Mononuclear cell (primary cell): Measurements from ENCODE around the gene RESF1. TPM values are rescaled to one million over a fixed set of nuclear protein-coding genes. Genes with fewer than 3 reads are reported as not detected.

ENCODE experiments used
- H3K27me3 ChIP-seq: 2 replicates; pipeline ENCODE4 v1.6.0; 2011; ENCODE audit warnings: low read length, control low read depth; ENCODE audit not compliant: insufficient read depth
- H3K4me1 ChIP-seq: 2 replicates; pipeline ENCODE4 v1.5.1; 2011; ENCODE audit warnings: mild to moderate bottlenecking, low read length, control low read depth; ENCODE audit not compliant: insufficient read depth
- H3K4me3 ChIP-seq: 2 replicates; pipeline ENCODE4 v1.5.1; 2011; ENCODE audit warnings: mild to moderate bottlenecking, low read length, moderate library complexity
- H3K9me3 ChIP-seq: 2 replicates; pipeline ENCODE4 v1.5.1; 2011; ENCODE audit warnings: low read depth, mild to moderate bottlenecking, control low read depth, low read length
- total RNA-seq: library from RNA; depleted of rRNA; stranded (reverse); fragments of >200 nt; gene quantifications from one replicate; pipeline ENCODE4 v1.2.3, GENCODE V29; 2012

RESF1 gene
- total RNA-seq, 1 donor: 230 TPM

- Histone ChIP-seq H3K27me3 (no peaks in the 10 kb centered on the region), H3K4me3 (no peak overlapping the region), H3K4me1 (peaks cover 17% of the 10 kb centered on the region), H3K9me3 (no peaks in the 10 kb centered on the region)
Observed at GRCh38 chr12:31950492-31950891, 8.7 kb upstream of the RESF1 start.

- Histone ChIP-seq H3K27me3 (no peaks in the 10 kb centered on the region), H3K9me3 (no peaks in the 10 kb centered on the region), H3K4me1 (peaks cover 22% of the 10 kb centered on the region), H3K4me3 (no peak overlapping the region)
Observed at GRCh38 chr12:31951008-31951407, 8.2 kb upstream of the RESF1 start.

- Histone ChIP-seq H3K9me3 (no peaks in the 10 kb centered on the region), H3K4me1 (peaks cover 27% of the 10 kb centered on the region), H3K4me3 (no peak overlapping the region), H3K27me3 (no peaks in the 10 kb centered on the region)
Observed at GRCh38 chr12:31951939-31952338, 7.3 kb upstream of the RESF1 start.

- no peaks in the 10 kb centered on the region for H3K9me3 ChIP-seq
- H3K4me1 ChIP-seq: peaks cover 28% of the 10 kb centered on the region
- H3K4me3 ChIP-seq: no peak overlapping the region
- no peaks in the 10 kb centered on the region for H3K27me3 ChIP-seq
Observed at GRCh38 chr12:31952418-31952817, 6.8 kb upstream of the RESF1 start.

- Histone ChIP-seq H3K4me1 (peaks cover 40% of the 10 kb centered on the region), H3K9me3 (no peaks in the 10 kb centered on the region), H3K4me3 (no peak overlapping the region), H3K27me3 (no peaks in the 10 kb centered on the region)
Observed at GRCh38 chr12:31954925-31955858, 4.0 kb upstream of the RESF1 start.

GRCh38 chr12:31958569-31959160 is 550 bp upstream of the RESF1 start:
- Histone ChIP-seq H3K4me1 (peaks cover 60% of the 10 kb centered on the region), H3K27me3 (no peaks in the 10 kb centered on the region), H3K9me3 (no peaks in the 10 kb centered on the region), H3K4me3 (peak overlapping the region; percentile 81)

- peak overlapping the region; percentile 81 for H3K4me3 ChIP-seq
- H3K4me1 ChIP-seq: peaks cover 61% of the 10 kb centered on the region
- no peaks in the 10 kb centered on the region for H3K27me3 ChIP-seq
- H3K9me3 ChIP-seq: no peaks in the 10 kb centered on the region
Observed at GRCh38 chr12:31959701-31960391, 631 bp downstream of the RESF1 start.

GRCh38 chr12:31961137-31961536 is 1.9 kb downstream of the RESF1 start:
- Histone ChIP-seq H3K9me3 (no peaks in the 10 kb centered on the region), H3K4me1 (peaks cover 63% of the 10 kb centered on the region), H3K27me3 (no peaks in the 10 kb centered on the region), H3K4me3 (peak overlapping the region; percentile 81)

GRCh38 chr12:31962076-31962475 is 2.9 kb downstream of the RESF1 start:
- Histone ChIP-seq H3K4me1 (peaks cover 66% of the 10 kb centered on the region), H3K27me3 (no peaks in the 10 kb centered on the region), H3K4me3 (peak overlapping the region; percentile 81), H3K9me3 (no peaks in the 10 kb centered on the region)

GRCh38 chr12:31964280-31964679 is 5.1 kb downstream of the RESF1 start:
- no peak overlapping the region for H3K4me3 ChIP-seq
- H3K27me3 ChIP-seq: no peaks in the 10 kb centered on the region
- peaks cover 72% of the 10 kb centered on the region for H3K4me1 ChIP-seq
- no peaks in the 10 kb centered on the region for H3K9me3 ChIP-seq

- Histone ChIP-seq H3K4me1 (peaks cover 77% of the 10 kb centered on the region), H3K4me3 (no peak overlapping the region), H3K9me3 (no peaks in the 10 kb centered on the region), H3K27me3 (no peaks in the 10 kb centered on the region)
Observed at GRCh38 chr12:31965090-31965489, 5.9 kb downstream of the RESF1 start.

- Histone ChIP-seq H3K4me1 (peaks cover 67% of the 10 kb centered on the region), H3K27me3 (no peaks in the 10 kb centered on the region), H3K4me3 (peak overlapping the region; percentile 3), H3K9me3 (peaks cover 7% of the 10 kb centered on the region)
Observed at GRCh38 chr12:31966558-31967205, 7.5 kb downstream of the RESF1 start.

- Histone ChIP-seq H3K4me3 (no peak overlapping the region), H3K9me3 (peaks cover 10% of the 10 kb centered on the region), H3K4me1 (peaks cover 60% of the 10 kb centered on the region)
Observed at GRCh38 chr12:31967539-31967938, 8.3 kb downstream of the RESF1 start.

GRCh38 chr12:31970199-31970598 is 11.0 kb downstream of the RESF1 start:
- Histone ChIP-seq H3K4me3 (no peak overlapping the region), H3K4me1 (peaks cover 42% of the 10 kb centered on the region), H3K27me3 (no peaks in the 10 kb centered on the region), H3K9me3 (peaks cover 23% of the 10 kb centered on the region)

More at GRCh38 chr12:31967539-31967938, 8.3 kb downstream of the RESF1 start:
- H3K27me3 ChIP-seq: no peaks in the 10 kb centered on the region

- Histone ChIP-seq H3K4me3 (no peak overlapping the region), H3K4me1 (peaks cover 10% of the 10 kb centered on the region), H3K27me3 (no peaks in the 10 kb centered on the region), H3K9me3 (peaks cover 49% of the 10 kb centered on the region)
Observed at GRCh38 chr12:31973818-31974217, 14.6 kb downstream of the RESF1 start.
